NCI-H446 treated with DMSO at 0.1 percent for 48 hours (cell line): ENCODE results near the gene DLG4.

Experiments used
- DNase-seq: peaks from one replicate; lab custom pipeline; 2025; lab: John Stamatoyannopoulos, UW

Gene DLG4

DNA sequence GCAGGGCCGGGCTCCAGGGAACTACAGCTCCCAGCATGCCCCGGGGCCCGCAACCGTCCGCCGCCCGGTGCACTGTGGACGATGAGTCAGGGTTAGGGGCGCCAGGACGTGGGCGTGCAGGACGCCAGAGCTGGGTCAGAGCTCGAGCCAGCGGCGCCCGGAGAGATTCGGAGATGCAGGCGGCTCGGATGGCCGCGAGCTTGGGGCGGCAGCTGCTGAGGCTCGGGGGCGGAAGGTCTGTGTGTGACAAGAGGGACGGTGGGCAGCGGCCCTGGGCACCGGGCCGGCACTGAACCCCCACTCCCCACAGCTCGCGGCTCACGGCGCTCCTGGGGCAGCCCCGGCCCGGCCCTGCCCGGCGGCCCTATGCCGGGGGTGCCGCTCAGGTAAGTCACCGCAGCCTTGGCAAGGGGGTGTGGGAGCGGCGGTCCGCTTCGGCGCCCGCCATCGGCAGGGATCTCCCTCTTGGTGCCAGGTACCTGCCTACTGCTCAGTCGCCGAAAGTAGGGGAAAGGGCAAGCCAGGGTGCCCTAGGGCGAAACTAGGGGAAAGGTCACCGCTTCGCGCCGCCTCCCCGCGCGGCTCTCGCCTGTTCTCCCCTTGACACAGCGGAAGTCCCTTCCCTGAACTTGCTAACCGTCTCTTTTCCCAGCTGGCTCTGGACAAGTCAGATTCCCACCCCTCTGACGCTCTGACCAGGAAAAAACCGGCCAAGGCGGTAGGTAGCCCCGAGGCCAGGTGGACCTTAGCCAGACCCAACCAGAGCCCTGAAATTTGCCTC is at the start of gene DLG4, which contains the start of gene ACADVL:
Gene DLG4 (minus strand): TSS at position 25 of the 781 bp plus-strand sequence.
Gene ACADVL (plus strand): TSS at position 127 of the 781 bp plus-strand sequence. CDS start 47 bp downstream, at position 174.
- DNase-seq = peak; percentile 58

GRCh38 chr17:7266784-7267183 is 47.1 kb upstream of the DLG4 start:
- no peak for DNase-seq

- no peak for DNase-seq
Measured at GRCh38 chr17:7263801-7264078, 44.1 kb upstream of the DLG4 start.

DNA sequence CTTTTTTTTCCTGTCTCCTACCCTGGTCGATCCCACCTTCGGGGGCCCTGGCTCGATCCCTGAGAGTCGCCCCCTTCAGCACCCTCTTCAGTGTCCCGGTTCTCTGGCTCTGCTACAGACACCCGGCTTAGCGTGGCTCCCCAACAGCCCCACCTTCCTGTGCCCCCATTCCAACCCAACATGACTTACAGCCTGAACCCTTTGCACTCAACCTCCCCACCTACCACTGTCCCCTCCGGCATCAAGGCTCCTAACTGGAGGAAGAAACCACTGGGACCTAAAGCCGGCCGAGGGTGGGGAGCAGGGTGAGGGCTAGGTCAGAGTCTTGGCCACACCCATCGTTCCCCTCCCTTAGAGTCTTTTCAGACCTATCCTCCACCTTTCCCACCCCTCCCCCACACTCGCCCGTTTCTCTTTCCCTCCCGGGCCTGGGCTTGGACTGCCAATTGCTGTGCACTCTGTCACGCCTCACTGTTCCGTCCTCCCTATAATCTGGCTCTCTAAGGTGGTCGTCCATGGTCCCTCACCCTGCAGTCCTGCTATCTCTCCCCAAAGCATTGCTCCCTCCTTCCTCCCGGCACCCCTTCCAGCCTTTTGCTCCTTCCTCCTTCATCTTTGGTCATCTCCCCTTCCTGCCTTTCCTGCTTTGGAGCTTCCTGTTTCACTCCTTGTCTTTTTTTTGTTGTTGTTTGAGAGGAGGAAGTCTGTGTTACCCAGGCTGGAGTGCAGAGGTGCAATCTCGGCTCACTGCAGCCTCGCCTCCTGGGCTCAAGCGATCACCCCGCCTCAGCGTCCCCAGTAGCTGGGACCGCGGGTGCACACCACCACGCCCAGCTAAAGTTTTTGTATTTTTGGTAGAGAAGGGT is 43.5 kb upstream of the DLG4 start:
- no peak for DNase-seq

GRCh38 chr17:7262192-7262934 is 42.7 kb upstream of the DLG4 start, which contains the start of gene CLDN7:
Gene CLDN7 (minus strand): TSS chr17:7262478. CDS start chr17:7262043, 435 bp downstream.
- DNase-seq = no peak

- no peak for DNase-seq
Measured at GRCh38 chr17:7261379-7262191, 41.9 kb upstream of the DLG4 start.

- DNase-seq = no peak
Measured at GRCh38 chr17:7260651-7261378, 41.2 kb upstream of the DLG4 start.

GRCh38 chr17:7260151-7260550 is 40.5 kb upstream of the DLG4 start:
- no peak for DNase-seq

DNA sequence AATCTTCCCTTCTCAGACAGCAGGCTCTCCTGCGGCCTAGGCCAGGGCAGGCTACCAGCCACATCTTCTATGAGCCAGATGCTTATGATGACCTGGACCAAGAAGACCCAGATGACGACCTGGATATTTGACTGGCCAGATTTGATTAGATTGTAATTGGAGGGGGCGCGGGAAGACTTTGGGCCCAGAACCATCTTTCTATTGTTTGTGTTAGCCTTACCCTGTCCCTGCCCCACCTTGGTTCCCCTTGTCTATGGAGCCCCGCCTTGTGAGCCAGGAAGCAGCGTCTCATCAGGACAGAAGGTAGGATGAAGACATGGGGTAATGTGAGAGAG is 39.9 kb upstream of the DLG4 start:
- no peak for DNase-seq

- DNase-seq = no peak
Measured at GRCh38 chr17:7258731-7259554, 39.3 kb upstream of the DLG4 start.

- DNase-seq = no peak
Measured at GRCh38 chr17:7256766-7257456, 37.3 kb upstream of the DLG4 start.

DNA sequence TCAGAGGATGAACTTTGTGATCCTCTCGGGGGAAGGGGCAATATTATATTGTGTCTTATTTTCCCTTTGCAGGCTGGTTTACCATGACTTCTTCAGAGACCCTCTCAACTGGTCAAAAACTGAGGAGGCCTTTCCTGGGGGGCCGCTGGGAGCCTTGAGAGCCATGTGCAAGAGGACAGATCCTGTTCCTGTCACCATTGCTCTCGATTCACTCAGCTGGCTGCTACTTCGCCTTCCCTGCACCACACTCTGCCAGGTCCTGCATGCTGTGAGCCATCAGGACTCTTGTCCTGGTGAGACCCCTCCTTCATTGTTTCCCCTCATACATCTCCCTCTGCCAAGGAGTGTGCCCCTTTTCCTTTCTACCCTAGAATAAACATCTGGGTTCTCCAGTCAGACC is 34.9 kb upstream of the DLG4 start:
- no peak for DNase-seq

DNA sequence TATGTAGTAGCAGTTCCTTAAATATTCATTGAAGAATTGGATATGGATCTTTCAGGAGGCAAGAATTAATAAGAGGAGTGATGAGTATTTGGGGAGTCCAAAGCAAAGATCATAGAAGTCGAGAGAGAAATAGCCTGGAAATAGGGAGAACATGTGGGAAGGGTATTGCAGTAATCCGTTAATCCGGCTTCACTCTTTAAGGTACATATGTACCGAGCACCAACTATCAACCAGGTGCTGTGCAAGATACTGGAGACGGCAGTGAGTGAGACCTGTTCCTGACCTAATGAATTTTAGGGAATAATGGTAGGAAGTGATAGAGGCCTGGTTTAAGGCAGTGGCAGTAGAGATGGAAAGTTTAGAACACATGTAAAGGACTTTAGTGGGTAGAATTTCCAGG is 33.4 kb upstream of the DLG4 start:
- DNase-seq = no peak

DNA sequence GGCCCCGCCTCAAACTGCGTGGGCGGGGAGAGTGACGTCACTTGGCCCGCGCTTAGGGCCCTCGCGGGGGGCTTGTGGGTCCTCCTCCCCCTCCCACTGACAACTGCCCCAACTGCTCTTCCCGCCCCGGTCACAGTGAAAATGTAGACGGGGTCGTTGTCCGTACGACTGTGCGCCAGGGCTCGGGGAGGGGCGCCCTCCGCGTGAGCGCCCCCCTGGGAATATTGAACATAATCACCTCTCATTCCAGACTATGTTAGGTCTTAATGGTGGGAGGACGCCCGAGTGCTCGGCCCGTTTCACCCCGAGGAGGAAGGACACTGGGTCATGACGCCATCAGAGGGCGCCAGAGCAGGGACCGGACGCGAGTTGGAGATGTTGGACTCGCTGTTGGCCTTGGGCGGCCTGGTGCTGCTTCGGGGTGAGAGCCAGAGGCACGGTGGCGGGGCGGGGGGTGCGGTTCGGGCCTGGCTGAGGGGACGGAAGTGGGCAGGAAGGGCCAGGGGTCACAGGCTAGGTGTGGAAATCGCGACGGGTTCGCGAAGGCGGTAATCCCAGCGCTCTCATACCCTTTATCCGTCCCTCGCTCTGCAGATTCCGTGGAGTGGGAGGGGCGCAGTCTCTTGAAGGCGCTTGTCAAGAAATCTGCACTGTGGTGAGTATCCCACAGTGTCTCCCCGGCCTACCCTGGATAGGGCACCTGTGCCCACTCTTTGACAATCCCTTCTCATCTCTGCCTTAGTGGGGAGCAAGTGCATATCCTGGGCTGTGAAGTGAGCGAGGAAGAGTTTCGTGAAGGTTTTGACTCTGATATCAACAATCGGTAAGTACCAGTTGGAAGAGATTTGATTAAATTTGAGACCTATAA is 32.8 kb upstream of the DLG4 start, which contains the start of gene ELP5:
Gene ELP5 (plus strand): TSS at position 40 of the 868 bp plus-strand sequence. CDS start 336 bp downstream, at position 376.
- DNase-seq = peak; percentile 83

DNA sequence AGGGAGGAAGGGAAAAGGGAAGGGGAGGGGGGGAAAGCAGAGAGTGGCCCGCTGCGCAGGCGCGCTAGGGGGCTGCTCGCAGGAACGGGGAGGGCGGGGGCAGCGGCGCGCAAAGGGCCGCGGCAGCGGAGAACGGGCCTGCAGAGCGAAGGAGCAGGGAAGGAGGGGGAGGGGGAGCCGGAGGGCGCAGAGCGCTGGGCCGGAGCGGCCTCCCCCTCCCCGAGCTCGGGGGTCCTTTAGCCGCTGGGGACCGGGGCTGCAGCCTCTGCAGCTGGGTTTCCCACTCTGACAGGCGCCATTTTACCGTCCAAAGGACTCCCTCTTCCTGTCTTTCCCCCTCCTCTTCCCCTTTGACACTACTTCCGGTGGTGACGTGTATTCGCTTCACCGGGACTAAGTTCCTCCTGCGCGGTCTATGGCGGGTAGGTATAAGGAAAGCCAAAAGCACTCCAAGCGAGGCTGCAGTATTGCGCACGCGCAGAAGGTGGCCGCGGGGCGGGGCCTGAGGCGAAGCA is 32.1 kb upstream of the DLG4 start, which contains the start of gene CTDNEP1:
Gene CTDNEP1 (minus strand): TSS at position 74 of the 515 bp plus-strand sequence. CDS start 438 bp downstream, outside the sequence.
- DNase-seq = peak; percentile 96

DNA sequence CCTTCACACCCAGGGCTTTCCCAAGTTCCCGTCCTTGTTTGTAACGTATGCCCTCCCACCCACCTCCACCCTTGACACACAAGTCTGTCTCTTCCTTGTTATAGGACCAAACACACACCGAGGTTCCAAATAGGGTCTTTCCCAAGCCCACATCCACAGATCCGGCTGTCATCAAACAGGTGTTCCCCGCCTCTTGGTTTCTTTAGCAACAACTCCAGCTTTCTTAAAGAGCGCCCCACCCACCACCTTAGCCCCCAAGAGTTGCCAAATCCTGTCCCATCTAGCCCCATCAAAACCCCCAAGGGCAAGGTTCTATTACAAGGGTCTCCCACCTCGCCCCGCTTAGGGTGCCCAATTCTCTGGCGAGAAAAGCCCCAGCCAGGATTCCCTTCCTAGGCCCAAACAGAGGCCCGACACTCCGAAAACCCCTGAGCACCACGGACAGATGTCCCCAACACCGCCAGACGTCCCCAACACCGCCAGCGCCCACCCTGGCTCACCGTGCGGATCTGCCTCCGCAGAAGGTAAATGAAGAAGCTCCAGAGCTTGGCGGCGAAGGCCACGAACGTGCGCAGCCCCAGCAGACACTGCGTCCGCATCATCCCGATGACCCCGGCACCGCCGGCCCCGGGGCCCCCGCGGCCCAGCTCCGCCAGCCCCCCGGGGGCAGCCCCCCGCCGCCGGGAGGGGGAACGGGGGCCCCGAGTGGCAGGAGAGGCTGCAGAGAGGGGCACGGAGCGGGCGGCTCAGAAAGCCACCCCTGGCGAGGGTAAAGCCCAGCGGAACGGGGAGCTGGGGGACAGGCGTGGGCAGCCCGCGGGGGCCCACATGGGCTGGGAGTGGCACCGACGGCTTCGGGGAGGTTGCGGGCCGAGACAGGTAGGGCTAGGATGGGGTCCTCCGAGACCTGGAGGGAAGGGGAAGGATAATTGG is 31.3 kb upstream of the DLG4 start:
- DNase-seq = no peak

GRCh38 chr17:7249830-7250229 is 30.2 kb upstream of the DLG4 start:
- DNase-seq = no peak
